ENCODE data around the gene GAL. TPM values are rescaled to one million over a fixed set of nuclear protein-coding genes. Genes with fewer than 3 reads are reported as not detected.

The GAL gene, protein sequence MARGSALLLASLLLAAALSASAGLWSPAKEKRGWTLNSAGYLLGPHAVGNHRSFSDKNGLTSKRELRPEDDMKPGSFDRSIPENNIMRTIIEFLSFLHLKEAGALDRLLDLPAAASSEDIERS
- 12.0 to 27.0 TPM (median 22.8 TPM) in 5 replicates for total RNA-seq (2022; extraction: Qiagen RNA extraction)

GRCh38 chr11:68684385-68685356, at the start of gene GAL:
Gene GAL (plus strand): TSS chr11:68684544. CDS start chr11:68684924, 380 bp downstream.

Other genes starting within 250 kb of the GAL start
- 43.5 to 61.3 TPM (median 52.4 TPM) in 5 replicates for gene PPP6R3, start 223.8 kb upstream of the GAL start, total RNA-seq (2022; extraction: Qiagen RNA extraction)
- gene TESMIN, start 67.0 kb downstream of the GAL start, total RNA-seq (2022; extraction: Qiagen RNA extraction), result 3.7 to 6.6 TPM (median 5.3 TPM) in 5 replicates
- gene CPT1A, start 157.4 kb downstream of the GAL start, total RNA-seq (2022; extraction: Qiagen RNA extraction), result 28.4 to 32.1 TPM (median 30.9 TPM) in 5 replicates
- 119 to 139 TPM (median 132 TPM) in 5 replicates for gene MRPL21, start 219.3 kb downstream of the GAL start, total RNA-seq (2022; extraction: Qiagen RNA extraction)
- 12.6 to 14.6 TPM (median 13.9 TPM) in 5 replicates for gene IGHMBP2, start 219.3 kb downstream of the GAL start, total RNA-seq (2022; extraction: Qiagen RNA extraction)

All from A549 treated with AZD2906 at 1 μM for 4 hours (cell line).